SKM-1 (cell line): ENCODE results near the gene MAP1LC3B.

Experiments used
- DNase-seq: peaks from one replicate; lab custom pipeline; 2025; ENCODE audit not compliant: unreplicated experiment; lab: John Stamatoyannopoulos, UW

MAP1LC3B gene

DNA sequence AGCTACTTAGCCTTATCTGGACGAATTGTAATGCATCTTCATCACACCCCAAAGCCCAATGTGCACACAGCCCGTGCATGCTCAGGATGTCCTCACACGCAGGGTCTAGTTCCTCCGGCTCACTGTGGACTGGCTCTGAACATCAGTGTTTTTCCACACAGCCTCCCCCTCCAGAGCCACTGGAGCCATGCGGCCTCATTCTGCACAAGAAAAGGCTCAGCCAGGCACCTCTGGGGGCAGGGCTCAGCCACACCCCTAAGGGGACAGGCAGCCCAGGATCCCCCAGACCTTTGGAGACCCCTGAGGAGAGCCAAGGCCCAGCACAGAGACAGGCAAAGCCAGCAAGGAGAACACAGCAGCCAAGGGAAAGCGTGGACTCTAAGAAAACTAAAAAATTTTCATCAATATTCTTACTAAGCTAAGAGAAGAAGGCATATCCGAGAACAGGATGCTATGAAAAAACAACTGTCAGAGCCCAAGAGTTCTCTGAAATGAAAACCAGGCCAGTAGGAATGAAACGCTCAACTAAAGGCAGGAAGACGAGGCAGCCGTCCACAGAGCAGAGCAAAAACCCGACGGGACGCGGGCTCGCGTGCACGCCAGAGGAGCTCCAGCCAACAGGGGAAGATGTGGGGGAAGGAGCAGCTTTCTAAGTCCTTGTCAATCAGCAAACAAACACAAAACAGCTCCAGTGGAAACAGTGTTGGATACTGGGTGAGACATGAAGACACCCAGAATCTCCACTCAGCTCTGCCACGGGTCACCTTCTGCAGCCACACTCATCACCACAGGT lies 34.5 kb downstream of the MAP1LC3B start:
- no peak for DNase-seq

DNA sequence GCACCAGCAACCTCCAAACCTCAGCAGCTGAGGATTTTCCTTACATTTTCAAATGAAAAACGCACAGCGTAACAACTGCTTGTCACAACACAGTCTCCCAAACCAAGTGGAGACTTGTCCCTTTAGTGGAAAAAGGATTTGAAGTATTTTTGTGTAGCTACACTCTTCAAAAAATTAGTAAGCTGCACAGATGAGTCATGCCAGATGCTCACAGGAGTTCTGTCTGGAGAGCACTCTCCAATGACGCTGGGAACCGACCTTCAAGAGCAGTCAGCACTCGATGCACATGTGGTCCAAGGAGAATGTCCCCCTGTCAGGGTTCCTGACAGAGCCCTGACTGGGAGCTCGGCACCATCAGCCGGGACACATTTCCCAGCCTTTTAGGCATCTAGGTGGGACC lies 39.8 kb downstream of the MAP1LC3B start:
- no peak for DNase-seq

DNA sequence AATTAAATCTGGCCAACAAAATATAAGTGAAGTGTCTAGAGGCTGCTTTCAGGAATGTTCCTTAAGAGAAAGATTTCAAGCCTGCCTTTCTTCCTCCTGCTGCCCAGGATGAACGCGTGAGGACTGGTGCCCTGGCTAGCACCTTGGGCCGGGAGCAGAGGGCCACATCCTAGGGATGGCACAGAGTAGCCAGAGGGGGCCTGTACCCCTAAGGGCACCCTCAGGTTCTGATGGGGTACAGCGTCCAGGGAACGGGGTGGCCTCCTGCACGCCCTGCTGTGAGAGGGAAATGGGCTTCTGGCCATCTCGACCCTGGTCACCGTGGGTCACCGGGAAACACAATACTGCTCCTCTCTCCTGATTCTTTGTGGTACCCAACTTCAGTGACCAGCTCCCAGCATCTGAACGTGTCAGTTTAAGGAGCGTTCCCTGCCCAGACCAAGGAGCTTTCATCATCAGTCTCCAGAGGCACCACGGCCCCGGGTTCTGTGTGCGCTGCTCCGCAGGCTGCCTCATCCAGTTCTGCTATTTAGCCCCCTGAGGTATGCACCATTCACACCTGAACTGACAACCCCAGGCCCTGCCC lies 40.3 kb downstream of the MAP1LC3B start:
- no peak for DNase-seq

DNA sequence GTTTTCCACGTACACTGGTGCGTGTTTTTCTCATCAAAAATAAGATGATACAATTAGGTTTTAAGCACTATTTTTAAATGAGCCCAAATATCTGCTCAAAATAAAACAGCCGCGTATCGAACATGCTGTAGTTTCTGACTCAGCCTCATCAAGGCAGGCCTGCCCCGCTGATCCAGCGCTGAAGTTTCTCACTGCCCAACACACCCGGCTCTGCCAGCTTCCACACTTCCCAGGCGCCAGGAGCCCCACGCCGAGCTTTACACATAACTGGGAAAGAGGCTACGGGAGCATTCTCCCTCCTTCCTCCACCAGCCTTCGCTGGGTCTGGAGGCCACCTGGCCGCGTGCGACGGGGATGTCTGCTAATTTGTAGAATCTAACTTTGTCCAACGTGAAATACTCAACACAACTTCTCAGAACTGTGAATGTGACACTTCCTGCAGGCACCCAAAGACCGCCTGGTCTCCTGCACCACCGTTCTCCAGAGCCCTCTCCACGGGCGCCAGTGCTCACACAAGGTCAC lies 42.1 kb downstream of the MAP1LC3B start:
- DNase-seq, result no peak

DNA sequence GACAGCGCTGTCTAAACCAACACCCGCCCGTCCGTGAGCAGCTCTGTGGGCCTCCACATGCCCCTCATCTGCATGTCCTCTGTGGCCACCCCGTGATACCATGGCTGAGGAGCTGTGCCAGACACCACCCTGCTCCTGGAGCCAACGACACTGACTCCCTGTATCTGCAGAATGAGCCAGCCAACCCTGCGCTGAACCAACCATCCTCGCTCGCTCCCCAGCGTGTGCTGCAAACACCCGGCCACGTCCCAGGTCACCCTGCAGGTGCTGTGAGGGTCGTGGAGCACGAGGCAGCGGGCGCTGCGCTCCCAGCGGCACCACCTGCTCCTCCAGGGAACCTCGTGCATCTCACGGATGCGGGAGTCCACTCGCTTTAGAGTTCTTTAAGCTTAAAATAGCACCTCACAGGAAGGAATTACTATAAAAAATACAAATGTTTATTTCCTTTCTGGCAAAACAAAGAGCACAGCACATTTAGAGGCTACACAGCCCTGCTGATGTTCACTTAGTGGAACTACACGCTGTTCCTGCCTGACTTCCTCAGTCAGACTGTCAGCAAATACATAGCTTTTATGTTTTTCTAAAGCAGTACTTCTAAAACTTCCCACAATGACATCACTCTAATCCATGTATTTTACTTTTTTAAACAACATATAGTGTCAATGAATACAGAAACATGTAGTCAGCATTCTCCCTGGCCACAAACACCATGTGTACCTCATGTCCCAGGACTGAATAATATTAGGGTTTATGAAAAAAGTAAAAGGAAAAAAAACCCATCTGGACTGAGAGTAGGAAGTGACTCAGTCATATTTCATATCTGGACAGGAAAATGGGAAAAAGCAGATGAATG lies 43.5 kb downstream of the MAP1LC3B start:
- DNase-seq, result no peak

DNA sequence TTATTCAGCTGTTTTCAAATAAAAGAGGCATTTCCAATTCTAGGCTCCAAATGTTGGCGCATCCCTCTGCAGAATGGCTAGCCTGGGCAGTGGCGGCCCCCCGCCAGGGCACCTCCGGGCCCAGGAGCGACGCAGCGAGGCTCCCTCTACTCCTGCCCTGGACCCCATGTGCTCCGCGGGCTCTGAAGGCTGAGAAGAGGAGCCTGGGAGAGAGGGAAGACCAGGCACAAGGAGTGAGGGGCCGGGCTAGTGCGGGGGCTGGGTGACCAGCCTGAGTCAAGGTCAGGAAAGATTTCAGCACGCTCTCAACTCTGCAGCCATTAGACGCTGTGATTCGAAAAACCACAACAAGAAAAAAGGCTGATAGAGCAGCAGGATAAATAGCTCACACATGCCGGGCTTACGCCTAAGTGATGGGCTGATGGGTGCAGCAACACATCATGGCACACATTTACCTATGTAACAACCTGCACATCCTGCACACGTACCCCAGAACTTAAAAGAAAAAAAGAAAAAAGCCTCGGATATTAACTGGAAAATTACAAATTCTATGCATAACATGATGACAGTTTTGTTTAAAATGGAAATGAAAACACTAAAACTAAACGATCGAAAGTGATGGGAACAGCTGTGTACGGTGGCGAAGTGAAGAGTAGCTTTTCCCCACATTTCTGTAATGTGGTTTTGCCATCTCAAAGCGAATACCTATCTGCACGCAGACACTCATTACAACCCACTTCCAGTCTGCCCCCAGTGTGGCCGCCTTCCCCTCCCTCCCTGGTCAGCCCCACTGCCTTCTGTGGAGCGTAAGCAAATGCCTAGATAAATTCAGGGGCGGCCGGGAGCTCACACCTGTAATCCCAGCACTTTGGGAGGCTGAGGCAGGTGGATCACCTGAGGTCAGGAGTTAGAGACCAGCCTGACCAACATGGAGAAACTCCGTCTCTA lies 44.4 kb downstream of the MAP1LC3B start:
- DNase-seq, result no peak

DNA sequence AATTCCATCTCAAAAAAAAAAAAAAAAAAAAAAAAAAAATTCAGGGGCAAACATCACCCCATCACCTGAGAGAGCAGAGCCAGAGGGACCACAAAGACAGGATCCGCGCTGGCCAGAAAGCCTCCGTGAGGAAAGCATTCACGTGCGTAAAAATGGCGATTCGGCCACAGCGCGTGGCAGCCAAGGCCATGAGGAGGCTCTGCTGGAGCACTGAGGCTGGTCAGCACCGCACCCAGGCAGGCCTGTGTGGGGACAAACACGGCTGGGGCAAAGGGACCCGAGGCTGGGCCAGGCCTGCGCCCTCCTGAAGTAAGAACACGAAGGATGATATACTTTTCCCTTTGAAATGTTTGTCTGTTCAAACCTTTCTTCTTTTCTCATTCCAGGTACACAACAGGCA lies 45.2 kb downstream of the MAP1LC3B start:
- DNase-seq, result no peak

DNA sequence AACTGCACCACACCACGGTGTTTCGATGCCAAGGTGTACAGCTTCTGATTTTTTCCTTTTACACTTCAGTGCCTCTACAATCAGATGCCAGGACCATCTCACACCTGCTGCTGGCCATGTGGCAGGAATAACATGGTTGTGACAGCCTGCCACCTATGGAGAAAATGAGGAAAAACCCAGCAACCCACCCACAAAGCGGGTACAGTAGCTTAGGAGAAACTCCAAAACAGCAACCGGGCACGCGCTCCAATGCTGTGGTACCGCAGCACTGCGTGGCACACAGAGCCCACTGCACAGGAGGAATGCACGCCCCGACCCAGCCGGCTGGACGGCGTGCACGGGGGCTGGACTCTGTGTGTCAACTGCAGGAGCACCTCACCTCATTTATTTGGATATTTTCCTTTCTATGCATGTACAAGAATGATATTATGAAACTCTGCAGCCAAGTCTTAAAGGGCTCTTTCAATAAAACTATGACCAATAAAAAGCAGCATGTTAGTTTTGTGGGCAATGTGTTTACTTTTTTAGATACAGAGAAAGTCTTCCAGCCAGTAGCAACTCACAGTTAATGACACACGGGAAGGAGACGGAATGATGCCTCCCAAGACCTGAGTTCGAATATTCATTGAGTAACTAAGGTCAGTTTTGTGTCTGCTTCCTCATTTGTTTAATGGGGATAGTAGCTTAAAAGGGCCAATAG lies 45.9 kb downstream of the MAP1LC3B start:
- DNase-seq, result no peak

DNA sequence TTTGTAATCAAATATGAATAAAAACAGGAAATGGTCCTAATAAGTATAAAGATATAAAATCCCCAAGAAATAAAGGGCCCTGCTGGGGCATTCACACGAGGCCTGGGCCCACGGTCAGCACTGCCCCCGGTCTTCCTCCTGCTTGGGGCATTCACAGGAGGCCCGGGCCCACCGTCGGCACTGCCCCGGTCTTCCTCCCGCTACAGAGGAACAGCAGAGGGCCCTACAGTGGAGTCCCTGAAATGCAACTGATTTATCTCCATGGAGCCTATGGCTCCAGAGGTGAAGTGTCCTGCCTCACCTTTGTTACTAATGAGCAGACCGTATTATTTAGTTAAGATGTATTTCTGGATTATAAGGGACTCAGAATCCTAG lies 46.5 kb downstream of the MAP1LC3B start:
- DNase-seq, result no peak

DNA sequence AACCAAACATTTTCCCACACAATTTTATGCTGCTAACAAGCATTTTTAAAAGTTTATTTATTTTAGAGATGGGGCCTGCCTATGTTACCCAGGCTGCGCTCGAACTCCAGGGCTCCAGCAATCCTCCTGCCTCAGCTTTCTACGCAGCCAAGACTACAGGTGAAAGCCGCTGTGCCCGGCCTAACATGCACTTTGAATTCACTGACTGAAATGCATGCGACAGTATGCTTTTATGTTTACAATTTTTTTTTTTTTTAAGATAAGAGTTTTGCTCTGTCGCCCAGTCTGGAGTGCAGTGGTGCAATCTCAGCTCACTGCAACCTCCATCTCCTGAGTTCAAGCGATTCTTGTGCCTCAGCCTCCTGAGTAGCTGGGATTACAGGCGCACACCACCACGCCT lies 47.8 kb downstream of the MAP1LC3B start:
- no peak for DNase-seq

DNA sequence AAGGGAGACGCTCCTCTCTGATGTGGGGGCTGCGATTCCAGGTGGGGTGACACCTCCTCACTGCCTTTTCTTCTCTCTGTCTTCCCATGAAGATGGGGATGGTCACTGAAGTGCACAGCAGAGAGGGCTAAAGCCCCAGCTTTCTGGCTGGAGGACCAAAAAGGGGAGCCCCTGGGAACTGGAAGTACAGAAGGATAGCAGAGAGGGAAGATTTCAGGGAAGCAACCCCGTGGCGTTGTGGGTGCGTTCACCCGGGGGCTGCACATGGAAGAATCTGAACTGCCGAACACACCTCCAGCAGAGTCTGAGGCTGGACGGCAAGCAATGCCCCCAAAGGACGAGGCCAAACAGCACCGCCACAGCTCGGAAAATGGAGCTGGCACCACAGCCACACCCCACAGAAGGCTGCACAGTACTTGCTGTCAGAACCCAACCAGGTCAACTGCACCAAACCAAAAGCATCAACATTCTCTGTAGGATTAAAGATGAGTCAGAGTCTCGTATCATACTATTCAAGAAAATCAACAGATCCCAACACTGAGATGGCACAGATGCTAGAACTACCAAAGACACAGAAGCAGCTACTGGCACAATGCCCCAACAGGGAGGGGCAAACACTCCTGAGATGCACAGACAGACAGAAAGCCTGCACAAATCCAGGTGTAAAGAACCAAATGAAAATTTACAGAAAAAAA lies 49.9 kb downstream of the MAP1LC3B start:
- no peak for DNase-seq

DNA sequence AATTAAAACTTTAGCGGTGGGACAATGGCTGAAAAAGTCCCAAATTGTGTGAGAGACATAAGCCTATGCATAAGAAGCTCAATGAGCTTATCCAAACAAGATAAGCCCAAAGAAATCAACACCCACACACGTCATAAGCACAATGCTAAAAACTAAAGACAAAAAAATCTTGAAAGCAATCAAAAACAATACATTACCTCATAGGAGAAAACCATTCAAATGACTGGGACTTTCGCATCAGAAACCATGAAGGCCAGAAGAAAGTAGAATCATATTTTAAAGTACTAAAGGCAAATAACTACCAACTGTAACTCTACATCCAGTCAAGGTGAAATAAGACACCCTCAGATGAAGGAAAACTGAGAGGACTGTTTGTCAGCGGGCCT lies 50.4 kb downstream of the MAP1LC3B start:
- no peak for DNase-seq

DNA sequence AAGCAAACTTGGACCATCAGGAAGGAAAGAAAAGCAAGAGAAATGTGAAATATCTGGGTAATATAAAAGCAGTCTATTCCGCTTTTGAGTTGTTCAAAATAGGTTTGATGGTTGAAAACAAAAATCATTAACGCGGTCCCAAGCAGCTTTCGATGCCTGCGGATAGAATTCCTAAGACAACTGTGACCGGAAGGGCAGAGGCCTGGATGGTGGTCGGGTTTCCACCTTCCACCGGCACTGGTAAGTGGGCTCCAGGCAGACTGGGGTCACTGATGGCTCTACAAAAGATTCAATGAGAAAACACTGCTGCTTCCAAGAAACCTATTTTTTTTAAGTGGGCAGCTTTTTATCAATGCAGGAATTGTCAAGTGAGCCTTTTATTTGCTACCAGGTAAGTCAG lies 50.9 kb downstream of the MAP1LC3B start:
- DNase-seq, result no peak

DNA sequence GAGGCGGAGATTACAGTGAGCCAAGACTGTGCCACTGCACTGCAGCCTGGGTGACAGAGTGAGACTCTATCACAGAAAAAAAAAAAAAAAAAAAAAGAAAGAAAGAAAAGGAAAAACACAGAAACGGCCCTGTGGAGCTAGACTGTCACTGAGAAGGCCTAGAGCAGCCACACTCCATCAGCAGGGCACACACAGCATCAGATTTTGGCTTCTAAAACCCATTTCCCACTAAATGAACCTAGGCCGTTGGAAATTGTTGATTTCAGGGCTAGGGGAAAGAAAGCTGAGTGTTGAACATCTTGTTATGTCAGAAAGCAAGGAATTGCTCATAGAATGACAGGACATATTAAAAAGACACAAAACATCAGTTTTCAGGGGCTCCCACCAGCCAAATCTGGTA lies 51.8 kb downstream of the MAP1LC3B start:
- DNase-seq, result no peak

DNA sequence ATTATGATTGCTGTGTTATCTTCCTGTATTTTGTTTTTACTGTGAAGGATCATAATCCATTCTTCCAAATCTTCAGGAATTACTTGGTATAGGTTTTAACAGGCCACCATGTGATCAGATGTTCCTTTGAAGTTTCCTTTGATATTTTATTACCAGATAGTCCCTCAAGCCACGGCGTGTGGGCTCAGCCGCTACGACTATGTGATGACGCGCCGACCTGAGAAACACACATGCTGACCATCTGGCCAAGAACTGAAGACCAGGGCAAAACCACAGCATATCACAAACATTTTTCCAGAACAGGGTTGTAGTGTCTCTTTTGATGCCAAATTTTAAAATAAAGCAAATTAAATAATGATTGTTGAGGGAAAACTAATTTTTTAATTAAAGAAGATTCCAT lies 53.4 kb downstream of the MAP1LC3B start:
- DNase-seq, result no peak

DNA sequence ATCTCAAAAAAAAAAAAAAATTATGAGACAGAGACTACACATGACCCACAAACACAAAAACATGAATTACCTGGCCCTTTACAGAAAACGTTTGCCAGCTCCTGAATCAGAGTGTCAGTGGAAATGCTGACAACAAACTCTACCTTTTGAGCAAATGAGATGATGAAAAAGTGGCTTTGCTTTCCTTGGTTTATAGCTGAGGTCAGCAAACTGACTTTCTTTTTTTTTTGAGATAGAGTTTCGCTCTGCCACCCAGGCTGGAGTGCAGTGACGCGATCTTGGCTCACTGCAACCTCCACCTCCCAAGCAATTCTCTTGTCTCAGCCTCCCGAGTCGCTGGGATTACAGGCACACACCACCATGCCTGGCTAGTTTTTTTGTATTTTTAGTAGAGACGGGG lies 54.3 kb downstream of the MAP1LC3B start:
- DNase-seq, result no peak

DNA sequence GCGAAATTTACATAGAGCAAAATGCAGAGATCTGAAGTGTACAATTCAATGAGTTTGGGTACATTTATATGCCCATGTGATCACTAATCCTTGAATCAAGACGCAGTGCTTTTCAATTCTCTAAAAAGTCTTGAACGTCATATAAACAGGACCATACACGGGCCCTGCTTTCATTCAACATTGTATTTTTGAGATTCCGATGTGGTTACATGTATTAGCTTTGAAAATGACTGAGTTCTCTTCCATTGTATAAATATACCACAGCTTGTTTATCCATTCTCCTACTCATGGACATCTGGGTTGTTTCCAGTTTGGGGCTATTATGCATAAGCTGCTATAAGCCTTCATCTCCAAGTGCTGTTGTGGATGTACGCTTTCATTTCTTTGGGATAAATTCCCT lies 55.2 kb downstream of the MAP1LC3B start:
- no peak for DNase-seq

DNA sequence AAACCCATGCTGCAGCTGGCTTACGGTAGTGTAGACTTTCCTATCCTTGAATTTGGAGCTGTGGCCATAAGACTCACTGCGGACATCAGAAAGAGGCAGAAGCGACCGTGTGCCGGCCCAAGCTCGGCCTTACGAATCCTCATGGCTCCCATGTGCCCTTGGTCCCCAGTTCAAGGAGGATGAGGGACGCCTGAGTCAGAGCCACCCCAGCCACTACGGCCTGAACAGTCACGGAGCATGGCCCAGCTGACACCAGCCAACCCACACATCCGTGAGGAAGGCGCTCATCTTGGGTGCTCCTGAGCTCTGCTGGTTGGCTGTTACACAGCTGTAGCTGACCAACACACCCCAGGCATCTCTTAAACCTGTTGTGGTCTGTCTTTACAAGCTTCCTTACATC lies 56.7 kb downstream of the MAP1LC3B start:
- DNase-seq, result no peak

DNA sequence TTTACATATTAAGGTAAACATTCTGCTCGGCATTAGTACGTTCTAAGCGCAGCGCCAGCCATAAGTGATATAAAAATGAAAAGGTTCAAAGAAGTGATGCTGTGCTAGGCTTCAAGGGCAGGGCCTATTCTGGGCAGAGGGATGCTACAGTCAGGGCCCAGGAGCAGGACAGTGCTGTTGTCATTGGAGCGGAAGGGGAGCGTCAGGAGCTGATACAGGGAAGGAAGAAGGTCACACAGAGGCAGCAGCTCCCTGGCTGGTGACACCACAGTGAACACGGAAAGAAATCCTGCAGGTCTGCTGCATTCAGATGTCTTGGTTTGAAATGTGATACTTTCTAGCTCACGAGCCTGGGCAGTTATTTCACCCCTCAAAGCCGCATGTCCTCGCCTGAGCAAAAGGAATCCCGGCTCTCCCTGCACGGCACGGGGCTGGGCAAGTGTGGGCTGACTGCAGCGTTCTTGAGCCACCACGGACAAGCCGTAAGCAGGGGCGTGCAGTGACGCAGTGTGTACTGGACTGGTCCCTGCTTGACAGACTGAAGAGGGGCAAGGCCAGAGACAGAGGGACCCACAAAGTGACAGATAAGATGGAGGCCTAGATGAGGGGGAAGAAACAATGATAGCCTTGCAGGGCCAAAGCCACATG lies 59.6 kb downstream of the MAP1LC3B start:
- no peak for DNase-seq
